NCI-H1105 treated with DMSO at 0.1 percent for 48 hours (cell line): ENCODE data around the gene ZNF689.

ENCODE experiments used
- DNase-seq: peaks from one replicate; lab custom pipeline; 2025; lab: John Stamatoyannopoulos, UW

ZNF689 gene

DNA sequence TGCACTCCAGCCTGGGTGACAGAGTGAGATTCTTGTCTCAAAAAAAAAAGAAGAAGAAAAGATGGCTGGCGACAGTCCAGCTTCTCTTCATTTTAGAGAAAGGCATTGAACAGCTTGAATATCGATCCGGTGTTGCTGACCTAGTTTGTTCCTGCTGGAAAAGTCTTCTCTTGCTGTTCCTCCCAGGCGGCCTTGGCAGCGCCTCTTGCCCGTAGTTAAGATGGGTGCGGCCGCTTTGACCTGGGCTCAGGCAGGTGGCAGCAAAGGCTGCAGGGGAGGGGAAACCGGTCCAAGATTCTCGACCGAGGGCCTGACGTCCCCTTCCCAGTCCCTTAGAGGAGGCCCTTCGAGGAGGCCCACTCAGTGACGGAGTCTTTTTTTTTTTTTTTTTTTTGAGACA, 48.2 kb downstream of the ZNF689 start:
- DNase-seq, result no peak

DNA sequence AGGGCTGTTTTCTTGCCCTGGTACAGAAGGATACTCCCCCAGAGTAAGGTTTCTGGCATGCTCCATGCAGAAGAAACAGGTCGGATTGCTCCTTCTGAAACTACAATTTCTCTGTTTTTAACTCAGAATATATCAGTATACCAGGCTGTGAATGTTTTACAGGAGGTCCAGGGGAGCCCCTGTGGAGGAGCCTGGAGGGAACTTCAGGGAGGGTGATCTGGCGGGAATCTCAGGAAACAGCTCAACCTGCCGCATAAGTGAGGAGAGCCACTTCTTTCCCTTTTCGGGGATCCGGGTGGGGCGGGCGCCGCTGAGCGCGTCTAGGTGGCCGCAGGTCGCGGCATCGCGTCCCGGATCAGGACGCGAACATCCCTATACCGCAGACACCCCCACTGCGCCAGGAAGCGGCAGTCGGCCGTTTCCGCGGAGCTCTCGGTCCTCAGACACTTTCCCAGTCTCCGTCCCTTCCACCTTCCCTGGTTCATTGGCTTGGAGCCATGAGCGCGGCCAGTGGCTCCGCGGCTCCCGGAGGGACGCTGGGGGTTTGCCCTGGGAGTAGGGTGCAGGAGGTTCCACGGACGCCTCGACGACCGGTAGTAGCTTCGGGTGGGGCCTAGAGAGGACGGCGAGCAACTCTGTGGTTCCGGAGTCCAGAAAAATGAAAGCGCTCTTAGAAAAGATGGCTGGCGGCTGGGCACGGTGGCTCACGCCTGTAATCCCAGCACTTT, 48.9 kb downstream of the ZNF689 start:
- no peak for DNase-seq

DNA sequence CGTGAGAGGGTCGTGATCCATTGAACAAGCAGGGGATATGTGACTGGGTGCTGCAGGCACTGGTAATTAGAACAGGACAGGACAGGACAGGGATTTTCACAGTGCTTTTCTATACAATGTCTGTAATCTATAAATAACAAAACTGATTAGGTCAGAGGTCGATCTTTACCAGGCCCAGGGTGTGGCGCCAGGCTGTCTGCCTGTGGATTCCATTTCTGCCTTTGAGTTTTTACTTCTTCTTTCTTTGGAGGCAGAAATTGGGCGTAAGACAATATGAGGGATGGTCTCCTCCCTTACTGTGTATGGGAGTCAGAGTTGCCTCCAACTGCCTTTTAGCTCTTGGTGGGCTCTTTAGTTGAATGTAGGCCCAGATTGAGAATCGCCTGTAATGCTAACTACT, 50.5 kb downstream of the ZNF689 start:
- no peak for DNase-seq

DNA sequence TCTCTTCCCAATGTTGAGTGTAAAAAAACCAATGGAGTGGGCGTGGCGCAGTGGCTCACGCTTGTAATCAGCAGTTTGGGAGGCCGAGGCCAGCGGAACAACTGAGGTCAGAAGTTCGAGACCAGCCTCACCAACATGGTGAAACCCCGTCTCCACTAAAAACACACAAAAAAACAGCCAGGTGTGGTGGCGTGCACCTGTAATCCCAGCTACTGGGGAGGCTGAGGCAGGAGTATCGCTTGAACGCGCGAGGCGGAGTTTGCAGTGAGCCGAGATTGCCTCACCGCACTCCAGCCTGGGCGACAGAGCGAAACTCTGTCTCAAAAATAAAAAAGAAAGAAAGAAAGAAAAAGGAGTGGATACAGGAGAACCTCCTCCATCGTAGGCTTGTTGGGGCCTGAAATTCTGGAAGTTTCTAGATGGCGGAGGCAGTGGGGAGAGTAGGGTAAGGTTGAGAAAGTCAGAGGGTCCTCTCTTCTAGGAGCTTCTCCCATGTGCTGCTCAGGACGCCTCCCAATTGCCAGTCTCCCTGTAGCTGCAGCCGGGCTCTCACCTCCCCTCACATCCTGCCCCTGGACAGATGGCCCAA, 51.3 kb downstream of the ZNF689 start:
- DNase-seq, result no peak

DNA sequence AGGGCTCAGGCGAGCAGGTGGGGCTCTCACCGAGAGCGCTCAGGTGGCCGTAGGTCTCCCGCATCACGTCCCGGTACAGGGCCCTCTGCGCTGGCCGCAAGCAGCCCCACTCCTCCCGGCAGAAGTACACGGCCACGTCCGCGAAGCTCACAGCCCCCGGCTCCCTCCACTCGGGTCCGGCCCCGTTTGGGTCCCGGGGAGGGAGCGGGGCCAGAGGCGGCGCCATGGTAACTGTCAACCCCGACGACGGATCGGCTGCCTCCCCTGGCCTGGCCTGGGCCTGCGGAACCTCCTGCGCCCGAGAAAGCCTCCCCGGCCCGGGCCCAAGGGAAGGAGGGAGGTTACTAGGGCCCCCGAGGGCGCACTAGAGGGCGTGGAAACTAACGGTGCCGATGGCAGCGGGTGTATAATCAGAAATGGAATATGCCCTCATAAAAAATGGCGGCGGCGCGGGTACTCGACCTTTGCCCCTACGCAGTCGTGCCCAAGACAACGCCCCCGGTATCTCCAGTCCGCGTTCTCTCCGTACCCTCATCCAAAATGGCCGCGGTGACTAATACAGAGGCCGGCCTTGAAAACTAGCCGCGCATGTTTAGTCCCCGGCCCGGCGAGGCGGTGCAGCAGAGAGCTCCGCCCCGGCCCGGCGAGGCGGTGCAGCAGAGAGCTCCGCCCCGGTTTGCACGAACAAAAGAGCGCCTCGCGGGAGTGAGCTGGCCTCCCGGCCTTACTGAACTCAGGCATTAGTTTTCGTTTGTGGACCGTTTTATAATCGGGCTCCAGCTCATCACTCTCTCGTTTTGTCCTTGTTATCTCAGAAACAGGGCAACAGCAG, 52.0 kb downstream of the ZNF689 start, which contains the start of gene ZNF764:
TSS of gene ZNF764 (minus strand) at position 418 of the 832 bp plus-strand sequence. CDS start at position 226, 192 bp downstream.
- DNase-seq, result peak; percentile 97

DNA sequence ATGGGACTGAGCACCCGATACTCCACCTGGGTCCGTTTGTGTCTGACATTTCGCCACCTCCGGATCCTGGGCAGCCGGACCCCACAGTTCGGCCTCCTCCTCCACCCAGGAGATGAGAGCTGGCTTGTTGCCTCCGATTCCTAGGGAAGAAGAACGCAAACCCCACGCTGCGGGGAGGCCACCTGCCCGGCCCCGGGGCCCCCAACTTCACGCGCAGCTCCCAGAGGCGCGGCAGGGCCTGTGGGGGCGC, 52.6 kb downstream of the ZNF689 start:
- DNase-seq, result no peak

DNA sequence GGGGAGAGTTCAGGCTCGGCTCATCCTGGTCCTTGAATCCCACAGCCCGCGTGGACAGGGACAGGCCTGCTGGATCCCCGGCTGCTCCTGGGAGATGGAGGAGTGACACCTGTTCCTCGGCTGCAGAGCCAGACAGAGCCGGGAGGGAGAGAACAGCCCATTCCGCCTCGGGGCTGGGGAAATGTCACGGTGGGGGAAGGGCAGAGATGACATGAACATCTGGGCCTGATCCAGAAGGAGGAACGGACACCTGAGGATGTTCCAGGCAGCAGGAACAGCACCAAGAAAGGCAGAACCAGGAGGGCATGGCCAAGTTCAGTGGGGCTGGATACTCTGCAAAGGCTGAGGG, 54.1 kb downstream of the ZNF689 start:
- DNase-seq, result no peak

DNA sequence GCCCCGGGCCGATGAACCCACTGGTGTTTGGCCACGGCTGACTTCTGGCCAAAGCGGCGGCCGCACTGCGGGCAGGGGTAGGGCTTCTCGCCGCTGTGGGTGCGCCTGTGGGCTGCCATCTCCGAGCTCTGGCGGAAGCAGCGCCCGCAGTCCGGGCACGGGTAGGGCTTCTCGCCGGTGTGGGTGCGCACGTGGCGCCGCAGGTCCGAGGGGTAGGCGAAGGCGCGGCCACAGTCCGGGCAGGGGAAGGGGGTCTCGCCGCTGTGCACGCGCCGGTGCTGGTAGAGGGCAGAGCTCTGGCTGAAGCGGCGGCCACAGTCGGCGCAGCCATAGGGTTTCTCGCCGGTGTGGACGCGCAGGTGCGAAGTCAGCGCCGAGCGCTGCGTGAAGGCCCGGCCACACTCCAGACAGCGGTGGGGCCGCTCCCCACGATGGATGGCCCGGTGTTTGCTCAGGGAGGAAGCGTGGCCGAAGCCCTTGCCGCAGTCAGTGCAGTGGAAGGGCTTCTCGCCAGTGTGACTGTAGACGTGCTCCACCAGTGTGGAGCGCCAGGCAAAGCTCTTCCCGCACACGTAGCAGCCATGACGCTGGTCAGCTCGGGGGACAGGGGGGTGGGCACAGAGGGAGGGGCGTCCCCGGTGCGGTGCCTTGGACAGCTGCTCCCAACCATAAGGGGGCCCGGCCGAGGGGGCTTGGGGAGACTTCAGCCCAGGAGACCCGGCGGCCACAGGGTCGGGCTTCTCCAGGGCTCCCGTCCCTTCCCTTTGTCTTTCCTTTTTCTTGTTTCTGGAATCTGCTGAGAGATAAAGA, 54.7 kb downstream of the ZNF689 start:
- no peak for DNase-seq

DNA sequence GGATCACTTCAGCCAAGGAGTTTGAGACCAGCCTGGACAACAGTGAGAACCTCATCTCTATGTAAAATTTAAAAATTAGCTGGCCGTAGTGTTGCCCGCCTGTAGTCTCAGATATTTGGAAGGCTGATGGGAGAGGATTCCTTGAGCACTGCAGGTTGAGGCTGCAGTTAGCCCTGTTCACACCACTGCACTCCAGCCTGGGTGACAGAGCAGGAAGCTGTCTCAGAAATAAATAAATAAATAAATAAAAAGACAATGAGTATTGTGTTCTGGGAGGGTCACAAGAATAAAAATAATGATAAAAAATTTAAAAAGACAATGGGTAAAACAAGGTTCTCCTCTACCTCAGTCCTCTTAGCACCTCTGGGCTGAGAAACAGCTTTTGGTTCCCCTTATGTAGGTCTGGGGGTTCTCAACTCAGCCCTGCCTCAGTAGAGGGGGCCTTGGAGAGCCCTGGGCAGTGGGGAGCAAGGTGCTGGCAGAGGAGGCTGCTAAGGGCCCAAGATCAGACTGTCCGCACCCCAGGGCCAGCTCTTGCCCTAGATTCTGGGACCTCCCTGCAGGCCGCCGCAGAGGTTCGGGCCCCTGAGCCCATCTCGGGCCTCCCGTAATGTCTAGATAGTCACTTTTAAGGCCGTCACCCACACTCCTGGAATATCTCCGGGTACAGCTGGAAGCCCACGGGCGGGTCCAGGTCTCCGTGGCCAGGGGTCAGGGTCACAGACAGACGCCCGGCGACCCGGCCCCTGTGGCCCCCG, 55.5 kb downstream of the ZNF689 start:
- DNase-seq, result no peak

DNA sequence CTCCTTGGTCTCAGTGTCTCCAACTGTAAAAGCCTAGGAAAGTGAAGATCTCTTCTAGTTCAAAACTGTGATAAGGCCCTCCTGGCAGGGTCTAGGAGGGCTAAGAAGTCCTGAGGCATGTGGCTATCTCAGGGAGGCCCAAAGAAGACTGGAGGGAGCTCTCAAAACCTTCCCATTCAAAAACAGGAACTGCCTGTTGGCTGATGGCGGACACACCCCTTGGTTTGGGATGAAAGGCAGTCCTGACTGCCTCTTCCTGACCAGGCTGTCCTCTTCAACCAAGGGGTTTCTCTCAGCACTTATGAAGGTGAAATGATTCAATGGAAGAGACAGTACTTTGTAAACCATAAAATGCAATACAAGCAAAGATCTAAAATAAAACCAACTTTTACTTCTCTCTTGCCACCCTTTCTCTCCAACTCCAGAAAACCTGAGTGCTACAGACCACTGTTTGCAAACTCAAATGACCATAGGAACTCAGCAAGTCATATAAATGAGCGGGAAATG, 56.7 kb downstream of the ZNF689 start:
- no peak for DNase-seq

DNA sequence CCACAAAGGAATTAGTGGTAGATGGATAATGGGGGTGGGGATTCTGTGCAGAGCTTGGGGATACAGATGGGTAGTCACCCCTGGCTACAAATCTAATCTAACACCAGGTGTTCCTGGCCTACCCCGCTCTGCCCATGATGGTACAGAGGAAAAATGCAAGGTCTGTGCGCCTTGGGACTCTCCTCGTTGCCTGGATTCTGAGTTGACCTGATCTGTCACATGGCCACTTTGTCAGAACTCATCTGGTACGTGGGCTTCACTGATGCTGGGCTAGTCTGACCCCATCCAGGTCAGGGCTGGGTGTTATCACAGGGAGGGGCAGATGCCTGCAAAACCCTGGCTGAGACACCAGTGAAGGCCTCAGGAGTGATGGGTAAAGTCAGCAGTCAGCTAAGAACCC, 57.2 kb downstream of the ZNF689 start:
- DNase-seq, result no peak
